ENCODE measurements around the gene A3GALT2. TPM values are rescaled to one million over a fixed set of nuclear protein-coding genes. Genes with fewer than 3 reads are reported as not detected.

Gene A3GALT2
- total and polyA plus RNA-seq, 9 of the 15 experiments (the other 6 are each of a cell fraction or from before 2014, with no cell fraction given) = not detected

GRCh38 chr1:33297911-33298622 is 22.8 kb downstream of the A3GALT2 start:
- in situ Hi-C loops (cut with MboI) = loop anchor here (5.0 to 10.0 kb wide), 3 partner anchors 69 to 314 kb away; no protein-coding TSS in a partner anchor

More at GRCh38 chr1:33297911-33298622, 22.8 kb downstream of the A3GALT2 start:
- no peak overlapping the region for H3K9ac ChIP-seq (ENCODE audit: insufficient read depth in 1 of 2, low read depth in 2 of 2, low read length in 2 of 2)
- 4% methylated on average over 3 of the region's 4 CpGs for WGBS (ENCODE audit: insufficient coverage, low coverage, missing lambda C conversion rate)
- H3K27ac ChIP-seq (ENCODE audit: extremely low read depth, low read depth, low read length) = no peak overlapping the region
- ChIA-PET POLR2A (interaction anchor here (1.3 kb wide), 1 partner anchor 23 kb away, joined by 4 read pairs; the partner anchor contains the start of gene A3GALT2), CTCF (ENCODE audit: low intra/inter-chr PET ratio) (no interaction called here)
- BruUV-seq (replicated peaks) = no TSS peak
- H3K79me2 ChIP-seq (ENCODE audit: control insufficient read depth, insufficient read depth, low read length) = no peaks in the 10 kb centered on the region
- H3K4me1 ChIP-seq (replicated peaks in 1 of 2; ENCODE audit: control insufficient read depth in 2 of 2, insufficient read depth in 2 of 2, low read length in 2 of 2) = peaks cover 0 to 6% of the 10 kb centered on the region in 2 experiments; a peak in 1 of 5 replicates
- no peak overlapping the region for H2AFZ ChIP-seq (ENCODE audit: low read depth, low read length)
- peaks cover 4% of the 10 kb centered on the region; the same call in 1 of the 2 replicates for H4K20me1 ChIP-seq (replicated peaks; ENCODE audit: control insufficient read depth, insufficient read depth, low read length)
- no peak overlapping the region for H3K4me2 ChIP-seq (ENCODE audit: insufficient read depth, low read length)
- H3K4me3 ChIP-seq = no peak overlapping the region
- DNase-seq (ENCODE audit: extremely low read depth in 1 of 4, low spot score in 3 of 4) (no peak), ATAC-seq (peak; percentile 11; the same call in 1 of the 3 replicates), FAIRE-seq (no peak)
- no peaks in the 10 kb centered on the region for H3K9me1 ChIP-seq (ENCODE audit: control insufficient read depth, insufficient read depth, low read length)
- no peaks in the 10 kb centered on the region for H3K9me3 ChIP-seq (replicated peaks; ENCODE audit: control insufficient read depth, insufficient read depth, low read depth, low read length)
- intact Hi-C loops (cut with micrococcal nuclease) = loop anchor here (1.0 to 10.0 kb wide), 2 partner anchors 80 to 163 kb away; no protein-coding TSS in a partner anchor
- H3K36me3 ChIP-seq (ENCODE audit: control insufficient read depth, insufficient read depth, low read length) = no peaks in the 10 kb centered on the region
- peaks cover 0 to 26% of the 10 kb centered on the region in 2 experiments; a peak in 4 of 5 replicates for H3K27me3 ChIP-seq (ENCODE audit: control insufficient read depth in 2 of 2, insufficient read depth in 2 of 2, low read length in 2 of 2)
- no peak for TF ChIP-seq SAFB (IDR thresholded peaks at IDR 0.05; ENCODE audit: borderline replicate concordance, low read depth, low read length)
- no peak for TF ChIP-seq CEBPG (CRISPR knock-in tag; IDR thresholded peaks at IDR 0.05)
- no peak for TF ChIP-seq CEBPG (tag; conservative IDR thresholded peaks at IDR 0.05 in 1 of 2, IDR thresholded peaks at IDR 0.05 in 1 of 2)
- no peak for TF ChIP-seq ZNF197 (CRISPR knock-in tag; IDR thresholded peaks at IDR 0.05; ENCODE audit: low read depth)
- TF ChIP-seq EZH2 (IDR thresholded peaks at IDR 0.05; ENCODE audit: borderline replicate concordance, low read depth, low read length) = no peak
- TF ChIP-seq HOMEZ (CRISPR knock-in tag; IDR thresholded peaks at IDR 0.05) = no peak
- no peak for TF ChIP-seq WHSC1 (IDR thresholded peaks at IDR 0.05; ENCODE audit: low read length)
- no peak for TF ChIP-seq NONO (IDR thresholded peaks at IDR 0.05; ENCODE audit: low read depth in 2 of 2, low read length in 1 of 2)
